SU-DHL-6 (cell line): Measurements from ENCODE around the gene LPCAT2.

Experiments used
- H2AFZ ChIP-seq: fragments of 200-600 bp; sonication (generic); 2 replicates; pipeline ENCODE4 v1.6.1; 2014; ENCODE audit warnings: low read depth, mild to moderate bottlenecking, moderate library complexity, mixed read lengths, antibody characterized with exemption, low read length; ENCODE audit not compliant: severe bottlenecking
- H3F3A ChIP-seq: fragments of 200-600 bp; shearing (Covaris generic); 2 replicates; pipeline ENCODE4 v1.6.0; 2016; ENCODE audit warnings: antibody characterized with exemption, mild to moderate bottlenecking; ENCODE audit not compliant: insufficient read depth
- H3K27ac ChIP-seq: fragments of 200-600 bp; sonication (generic); 2 replicates; pipeline ENCODE4 v1.5.1; 2016; ENCODE audit warnings: low read depth, mild to moderate bottlenecking, low read length, moderate library complexity, mixed read lengths
- H3K27me3 ChIP-seq: fragments of 200-600 bp; sonication (generic), shearing (Covaris generic); 2 replicates; pipeline ENCODE4 v1.6.0; 2014; ENCODE audit warnings: mild to moderate bottlenecking, low read length
- H3K36me3 ChIP-seq: fragments of 200-600 bp; sonication (generic); 2 replicates; pipeline ENCODE4 v1.6.1; 2014; ENCODE audit warnings: mild to moderate bottlenecking, low read length, mixed read lengths
- H3K4me2 ChIP-seq: fragments of 300-600, 200-600 bp; shearing (Covaris generic), sonication (generic); 2 replicates; pipeline ENCODE4 v1.6.0; 2014; ENCODE audit warnings: low read length, low read depth, mild to moderate bottlenecking; ENCODE audit not compliant: poor library complexity, severe bottlenecking
- H3K4me3 ChIP-seq: fragments of 200-600 bp; sonication (generic); 2 replicates; pipeline ENCODE4 v1.5.1; 2014; ENCODE audit warnings: antibody characterized with exemption, low read length, mild to moderate bottlenecking, mixed read lengths; ENCODE audit not compliant: insufficient read depth, poor library complexity, severe bottlenecking
- H3K79me2 ChIP-seq: fragments of 200-600 bp; sonication (generic); 2 replicates; pipeline ENCODE4 v1.6.1; 2014; ENCODE audit warnings: mild to moderate bottlenecking, low read length, moderate library complexity; ENCODE audit not compliant: insufficient read depth
- H3K9ac ChIP-seq: fragments of 200-600 bp; sonication (generic); 2 replicates; pipeline ENCODE4 v1.7.0; 2014; ENCODE audit warnings: mild to moderate bottlenecking, low read length
- H3K9me2 ChIP-seq: fragments of 200-600 bp; sonication (generic); replicated peaks from 2 replicates; pipeline ENCODE4 v1.6.1; 2014; ENCODE audit warnings: low read length; ENCODE audit not compliant: insufficient read depth
- H3K9me3 ChIP-seq: fragments of 200-600 bp; sonication (generic); 2 replicates; pipeline ENCODE4 v1.6.1; 2014; ENCODE audit warnings: low read length, mixed read lengths; ENCODE audit not compliant: insufficient read depth
- H4K20me1 ChIP-seq: fragments of 200-600 bp; sonication (generic); 2 replicates; pipeline ENCODE4 v1.6.1; 2014; ENCODE audit warnings: low read depth, mild to moderate bottlenecking, antibody characterized with exemption, low read length, moderate library complexity, mixed read lengths
- CTCF ChIP-seq: fragments of 200-600 bp; sonication (generic); IDR thresholded peaks from one replicate; pipeline ENCODE4 v1.5.1; 2017; ENCODE audit warnings: antibody characterized with exemption, mild to moderate bottlenecking, low read length, moderate library complexity; ENCODE audit not compliant: insufficient read depth, poor library complexity, severe bottlenecking
- EZH2phosphoT487 ChIP-seq: fragments of 200-600 bp; sonication (generic), shearing (Covaris generic); conservative IDR thresholded peaks from 2 replicates; pipeline ENCODE4 v1.6.1; 2018; ENCODE audit warnings: mild to moderate bottlenecking, antibody characterized with exemption, low read length, moderate library complexity, mixed read lengths

The LPCAT2 gene

GRCh38 chr16:55489119-55489955 is 19.5 kb upstream of the LPCAT2 start:
- Histone ChIP-seq H4K20me1 (no peaks in the 10 kb centered on the region), H3K9ac (no peak overlapping the region), H3K4me3 (no peak overlapping the region), H2AFZ (no peak overlapping the region), H3K27me3 (no peaks in the 10 kb centered on the region), H3K36me3 (no peaks in the 10 kb centered on the region), H3F3A (no peaks in the 10 kb centered on the region), H3K79me2 (no peaks in the 10 kb centered on the region), H3K27ac (no peak overlapping the region), H3K4me2 (no peak overlapping the region), H3K9me2 (no peaks in the 10 kb centered on the region), H3K9me3 (no peaks in the 10 kb centered on the region)
- TF ChIP-seq CTCF = no peak
- TF ChIP-seq EZH2phosphoT487 = no peak

- Histone ChIP-seq H3K9ac (no peak overlapping the region), H3K79me2 (no peaks in the 10 kb centered on the region), H3K9me2 (no peaks in the 10 kb centered on the region), H3K27ac (no peak overlapping the region), H3K4me2 (no peak overlapping the region), H2AFZ (no peak overlapping the region), H3K36me3 (no peaks in the 10 kb centered on the region), H3K4me3 (no peak overlapping the region), H4K20me1 (no peaks in the 10 kb centered on the region), H3K27me3 (no peaks in the 10 kb centered on the region), H3F3A (no peaks in the 10 kb centered on the region), H3K9me3 (no peaks in the 10 kb centered on the region)
- no peak for TF ChIP-seq EZH2phosphoT487
- TF ChIP-seq CTCF = no peak
Measured at GRCh38 chr16:55489956-55490265, 19.0 kb upstream of the LPCAT2 start.

GRCh38 chr16:55490301-55490700 is 18.6 kb upstream of the LPCAT2 start:
- no peak for TF ChIP-seq CTCF
- TF ChIP-seq EZH2phosphoT487 = no peak
- no peak overlapping the region for H3K4me2 ChIP-seq
- H3K79me2 ChIP-seq = no peaks in the 10 kb centered on the region
- no peak overlapping the region for H3K9ac ChIP-seq
- no peak overlapping the region for H3K27ac ChIP-seq
- H4K20me1 ChIP-seq = no peaks in the 10 kb centered on the region
- H3F3A ChIP-seq = no peaks in the 10 kb centered on the region
- no peaks in the 10 kb centered on the region for H3K27me3 ChIP-seq
- no peaks in the 10 kb centered on the region for H3K9me3 ChIP-seq
- H3K9me2 ChIP-seq = no peaks in the 10 kb centered on the region
- no peaks in the 10 kb centered on the region for H3K36me3 ChIP-seq
- H2AFZ ChIP-seq = no peak overlapping the region
- no peak overlapping the region for H3K4me3 ChIP-seq
